CD8-positive, alpha-beta memory T cell (primary cell): ENCODE measurements around the gene CDCA7L. TPM values are rescaled to one million over a fixed set of nuclear protein-coding genes. Genes with fewer than 3 reads are reported as not detected.

Source experiments
- CTCF ChIA-PET: fragments of 350-600 bp; sonication (Branson Sonifier 250); formaldehyde crosslinking; loops from one replicate; lab custom pipeline; 2021; ENCODE audit warnings: antibody characterized with exemption; lab: Charles Lee
- POLR2A ChIA-PET: fragments of 350-600 bp; sonication (Branson Sonifier 250); formaldehyde crosslinking; loops from one replicate; lab custom pipeline; 2021; ENCODE audit warnings: antibody characterized with exemption; lab: Charles Lee
- DNase-seq, 5 donors: peaks; one replicate each; pipeline versions ENCODE4 v3.0.0 to v3.0.0-alpha.2; 2020 to 2022; ENCODE audit warnings: mixed read lengths in 1 of 5
- H3K27ac ChIP-seq: one replicate; pipeline ENCODE4 v1.7.0; 2013; ENCODE audit warnings: low read depth, mild to moderate bottlenecking, low read length, moderate library complexity
- H3K27me3 ChIP-seq: 2 replicates; pipeline ENCODE4 v1.7.0; 2013; ENCODE audit warnings: low read length, mild to moderate bottlenecking; ENCODE audit not compliant: insufficient read depth, poor library complexity, severe bottlenecking
- H3K36me3 ChIP-seq: 2 replicates; pipeline ENCODE4 v1.7.0; 2013; ENCODE audit warnings: mild to moderate bottlenecking, low read length, moderate library complexity; ENCODE audit not compliant: insufficient read depth
- H3K4me1 ChIP-seq: 2 replicates; pipeline ENCODE4 v1.7.0; 2013; ENCODE audit warnings: mild to moderate bottlenecking, low read length, moderate library complexity; ENCODE audit not compliant: insufficient read depth
- H3K4me3 ChIP-seq: 2 replicates; pipeline ENCODE4 v1.7.0; 2013; ENCODE audit warnings: mild to moderate bottlenecking, low read length
- H3K9me3 ChIP-seq: 2 replicates; pipeline ENCODE4 v1.7.0; 2013; ENCODE audit warnings: mild to moderate bottlenecking, low read length
- H3K27ac Mint-ChIP-seq, 8 donors: one replicate each; pipeline ENCODE4 v1.8.0; 2020 to 2021; ENCODE audit warnings: mixed read lengths in 8 of 8, mild to moderate bottlenecking in 6 of 8, inconsistent platforms in 3 of 8, moderate library complexity in 3 of 8
- H3K27me3 Mint-ChIP-seq, 2 donors: one replicate each; pipeline ENCODE4 v1.8.0; 2020 to 2021; ENCODE audit warnings: mixed read lengths in 2 of 2, mild to moderate bottlenecking in 1 of 2, moderate library complexity in 1 of 2
- H3K36me3 Mint-ChIP-seq, 3 donors: one replicate each; pipeline ENCODE4 v1.8.0; 2020 to 2021; ENCODE audit warnings: mixed read lengths in 3 of 3, inconsistent platforms in 1 of 3, mild to moderate bottlenecking in 1 of 3
- H3K4me1 Mint-ChIP-seq, 3 donors: one replicate each; pipeline ENCODE4 v1.8.0; 2020 to 2021; ENCODE audit warnings: mixed read lengths in 3 of 3, inconsistent platforms in 1 of 3, mild to moderate bottlenecking in 1 of 3
- H3K4me3 Mint-ChIP-seq, 7 donors: one replicate each; pipeline ENCODE4 v1.8.0; 2020 to 2021; ENCODE audit warnings: mixed read lengths in 7 of 7, mild to moderate bottlenecking in 6 of 7, moderate library complexity in 4 of 7, inconsistent platforms in 2 of 7
- H3K9me3 Mint-ChIP-seq, 5 donors: one replicate each; pipeline ENCODE4 v1.8.0; 2020 to 2022; ENCODE audit warnings: mixed read lengths in 5 of 5, mild to moderate bottlenecking in 3 of 5, moderate library complexity in 2 of 5, inconsistent platforms in 1 of 5
- polyA plus RNA-seq: library from polyadenylated mRNA; unstranded; fragments of 300-500 nt; fragmentation: Illumina TruSeq; gene quantifications from one replicate; pipeline ENCODE4 v1.2.3, GENCODE V29; 2021
- total RNA-seq, 2 experiments: library from RNA; stranded (reverse); gene quantifications; one replicate each; pipeline ENCODE4 v1.2.3, GENCODE V29; 2021

The CDCA7L gene
- total and polyA plus RNA-seq, 3 experiments from 2014 or later: 6.5 to 75.9 (median 75.5) TPM

DNA sequence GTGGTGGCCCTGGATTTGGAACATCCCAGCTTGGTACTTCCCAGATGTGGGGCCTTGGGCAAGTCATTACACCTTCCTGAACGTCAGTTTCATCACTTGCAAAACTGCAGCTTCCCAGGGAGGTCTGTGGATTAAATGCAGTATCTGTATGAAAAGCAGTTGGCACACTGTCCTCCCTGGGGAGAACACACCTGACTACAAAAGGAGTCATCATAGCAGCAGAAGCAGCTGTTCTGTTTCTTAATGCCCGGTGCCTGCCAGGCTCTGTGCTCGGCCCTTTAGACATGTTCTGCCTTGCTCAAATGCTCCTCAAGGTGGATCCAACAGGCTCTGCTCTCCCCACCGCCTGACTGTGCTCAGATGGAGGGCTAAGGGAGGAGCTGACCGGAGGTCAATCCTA lies 31.0 kb downstream of the CDCA7L start:
- Histone ChIP-seq H3K27me3 (no peaks in the 10 kb centered on the region), H3K27ac (no peak overlapping the region), H3K36me3 (no peaks in the 10 kb centered on the region), H3K9me3 (no peaks in the 10 kb centered on the region), H3K4me3 (no peak overlapping the region), H3K4me1 (no peaks in the 10 kb centered on the region)
- Mint-ChIP-seq H3K9me3 (no peaks in the 10 kb centered on the region), H3K4me1 (no peaks in the 10 kb centered on the region), H3K27me3 (peaks cover 0 to 2% of the 10 kb centered on the region in 2 donors), H3K4me3 (no peak overlapping the region), H3K27ac (no peak overlapping the region), H3K36me3 (peaks cover 0 to 8% (median 7%) of the 10 kb centered on the region in 3 donors)
- no peak for DNase-seq
- ChIA-PET CTCF (no interaction called here), POLR2A (no interaction called here)

DNA sequence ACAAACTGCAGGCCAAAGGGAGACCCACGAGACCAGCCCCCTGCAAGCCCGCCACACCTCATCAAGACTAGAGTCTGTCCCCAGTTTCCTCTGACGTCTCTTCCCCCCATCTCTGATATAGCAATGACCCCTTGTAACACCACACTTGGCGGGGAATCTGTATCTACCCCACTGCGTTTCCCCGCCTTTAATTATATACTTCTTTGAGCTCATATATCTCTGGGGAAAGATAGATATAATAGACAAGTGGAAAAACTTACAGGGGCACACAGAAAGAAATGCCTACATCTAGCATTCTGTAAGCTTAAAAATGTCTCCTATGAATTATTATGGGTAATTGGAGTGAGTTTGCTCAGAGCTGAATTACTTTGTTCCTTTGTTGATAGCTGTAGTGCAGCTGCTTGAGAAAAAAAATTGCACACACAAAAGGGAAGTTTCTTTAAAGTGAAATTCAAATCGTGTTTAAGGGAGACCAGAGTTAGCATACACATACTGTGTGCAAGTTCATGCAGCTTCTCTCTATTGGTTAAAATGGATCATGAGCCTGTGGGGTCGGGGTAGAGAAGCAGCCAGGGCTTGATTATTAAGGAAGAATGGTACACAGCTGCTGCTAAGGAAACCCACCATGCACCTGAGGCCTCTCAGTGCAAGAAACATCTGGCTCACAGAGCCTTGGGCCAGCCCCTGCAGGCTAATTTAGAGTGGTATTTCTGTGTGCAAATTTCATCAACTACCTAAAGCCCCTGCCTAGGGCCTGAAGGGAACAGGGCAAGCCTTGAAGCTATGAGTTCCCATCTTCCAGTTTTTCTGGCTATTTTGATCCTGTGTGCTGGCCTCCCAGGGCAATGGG lies 32.5 kb downstream of the CDCA7L start:
- H3K9me3 Mint-ChIP-seq: no peaks in the 10 kb centered on the region
- Histone ChIP-seq H3K4me3 (no peak overlapping the region), H3K27ac (no peak overlapping the region), H3K27me3 (no peaks in the 10 kb centered on the region), H3K9me3 (no peaks in the 10 kb centered on the region), H3K36me3 (no peaks in the 10 kb centered on the region), H3K4me1 (no peaks in the 10 kb centered on the region)
- ChIA-PET POLR2A (no interaction called here), CTCF (no interaction called here)
- H3K4me1 Mint-ChIP-seq: no peaks in the 10 kb centered on the region
- H3K27me3 Mint-ChIP-seq: no peaks in the 10 kb centered on the region
- peaks cover 0 to 10% (median 7%) of the 10 kb centered on the region in 3 donors for H3K36me3 Mint-ChIP-seq
- DNase-seq: no peak
- H3K27ac Mint-ChIP-seq: no peak overlapping the region
- no peak overlapping the region for H3K4me3 Mint-ChIP-seq

DNA sequence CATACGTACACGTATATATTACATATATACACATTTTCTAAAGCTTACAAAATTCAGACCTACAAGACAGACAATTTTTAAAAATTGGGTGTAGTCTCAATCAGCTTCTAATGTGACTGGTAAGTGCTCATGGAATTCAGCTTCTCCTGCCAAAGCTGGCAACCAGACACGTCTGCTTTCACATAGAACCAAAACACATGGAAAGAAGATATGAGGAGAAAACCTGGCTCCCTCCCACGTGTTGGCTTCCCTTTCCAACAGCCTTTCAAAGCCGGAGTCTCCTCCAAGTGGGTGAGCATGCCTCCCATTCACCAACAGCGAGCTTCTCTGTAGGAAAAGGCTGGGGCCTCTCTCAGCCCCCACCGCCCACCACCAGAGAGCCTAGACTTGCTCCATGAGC lies 33.4 kb downstream of the CDCA7L start:
- H3K36me3 Mint-ChIP-seq: peaks cover 0 to 11% (median 9%) of the 10 kb centered on the region in 3 donors
- H3K9me3 Mint-ChIP-seq: no peaks in the 10 kb centered on the region
- H3K27me3 Mint-ChIP-seq: no peaks in the 10 kb centered on the region
- no peak overlapping the region for H3K4me3 ChIP-seq
- H3K4me1 Mint-ChIP-seq: no peaks in the 10 kb centered on the region
- H3K4me3 Mint-ChIP-seq: no peak overlapping the region
- no peaks in the 10 kb centered on the region for H3K4me1 ChIP-seq
- H3K9me3 ChIP-seq: no peaks in the 10 kb centered on the region
- H3K27ac Mint-ChIP-seq: no peak overlapping the region
- CTCF ChIA-PET: no interaction called here
- POLR2A ChIA-PET: no interaction called here
- H3K27ac ChIP-seq: no peak overlapping the region
- no peaks in the 10 kb centered on the region for H3K27me3 ChIP-seq
- no peak for DNase-seq
- H3K36me3 ChIP-seq: no peaks in the 10 kb centered on the region

DNA sequence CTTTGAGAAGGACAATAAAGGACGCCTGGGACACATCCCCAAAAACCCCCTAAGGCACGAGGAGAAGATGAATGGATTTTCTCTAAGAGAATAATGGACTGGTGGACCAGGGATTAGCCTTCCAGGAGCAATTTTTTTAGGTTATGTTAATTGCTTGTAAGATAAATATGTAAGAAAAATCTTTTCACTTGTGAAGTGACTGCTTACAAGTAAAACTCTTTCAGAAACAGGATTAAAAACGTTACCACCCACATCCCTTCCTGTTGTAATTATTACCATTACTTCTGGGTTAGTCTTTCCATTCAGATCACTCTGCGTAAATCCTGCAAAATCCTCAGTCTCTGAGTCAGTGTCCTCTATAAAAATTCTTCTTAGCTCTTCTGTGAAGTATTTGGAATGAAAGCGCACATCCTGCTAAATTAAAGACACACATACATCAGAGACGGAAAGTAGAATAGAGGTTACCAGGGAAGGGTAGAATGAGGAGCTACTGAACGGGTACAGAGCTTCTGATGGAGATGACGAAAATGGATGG lies 34.3 kb downstream of the CDCA7L start:
- H3K4me3 Mint-ChIP-seq: no peak overlapping the region
- no peaks in the 10 kb centered on the region for H3K27me3 Mint-ChIP-seq
- no peaks in the 10 kb centered on the region for H3K4me1 Mint-ChIP-seq
- ChIA-PET CTCF (no interaction called here), POLR2A (no interaction called here)
- H3K27me3 ChIP-seq: no peaks in the 10 kb centered on the region
- H3K9me3 Mint-ChIP-seq: no peaks in the 10 kb centered on the region
- H3K4me3 ChIP-seq: no peak overlapping the region
- H3K36me3 ChIP-seq: no peaks in the 10 kb centered on the region
- no peak for DNase-seq
- H3K36me3 Mint-ChIP-seq: peaks cover 0 to 11% (median 11%) of the 10 kb centered on the region in 3 donors
- H3K9me3 ChIP-seq: no peaks in the 10 kb centered on the region
- no peaks in the 10 kb centered on the region for H3K4me1 ChIP-seq
- H3K27ac ChIP-seq: no peak overlapping the region
- no peak overlapping the region for H3K27ac Mint-ChIP-seq

DNA sequence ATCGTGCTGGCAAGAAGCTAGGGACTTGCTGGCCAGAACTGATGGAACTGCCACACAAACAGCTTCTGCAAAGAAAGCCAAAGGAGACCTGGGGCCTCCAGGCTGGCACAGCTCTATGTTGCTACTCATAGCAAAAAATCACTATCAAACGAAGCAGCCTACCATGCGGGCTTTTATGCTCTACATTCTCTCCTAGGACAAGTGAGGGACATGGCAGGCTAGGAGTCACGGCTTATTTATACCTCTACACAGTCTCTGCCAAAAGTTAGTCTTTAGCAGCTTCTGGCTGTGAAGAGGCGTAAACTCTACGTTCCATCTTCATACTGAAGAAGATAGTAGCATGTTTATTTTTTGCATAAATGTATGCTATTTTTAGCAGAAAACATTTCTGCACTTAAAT lies 35.4 kb downstream of the CDCA7L start:
- H3K27me3 Mint-ChIP-seq: no peaks in the 10 kb centered on the region
- Histone ChIP-seq H3K36me3 (peaks cover 4% of the 10 kb centered on the region), H3K9me3 (no peaks in the 10 kb centered on the region), H3K4me3 (no peak overlapping the region), H3K4me1 (no peaks in the 10 kb centered on the region), H3K27ac (no peak overlapping the region), H3K27me3 (no peaks in the 10 kb centered on the region)
- H3K36me3 Mint-ChIP-seq: peaks cover 0 to 12% (median 11%) of the 10 kb centered on the region in 3 donors
- H3K9me3 Mint-ChIP-seq: no peaks in the 10 kb centered on the region
- ChIA-PET CTCF (no interaction called here), POLR2A (no interaction called here)
- H3K27ac Mint-ChIP-seq: no peak overlapping the region
- DNase-seq: no peak
- no peak overlapping the region for H3K4me3 Mint-ChIP-seq
- no peaks in the 10 kb centered on the region for H3K4me1 Mint-ChIP-seq

DNA sequence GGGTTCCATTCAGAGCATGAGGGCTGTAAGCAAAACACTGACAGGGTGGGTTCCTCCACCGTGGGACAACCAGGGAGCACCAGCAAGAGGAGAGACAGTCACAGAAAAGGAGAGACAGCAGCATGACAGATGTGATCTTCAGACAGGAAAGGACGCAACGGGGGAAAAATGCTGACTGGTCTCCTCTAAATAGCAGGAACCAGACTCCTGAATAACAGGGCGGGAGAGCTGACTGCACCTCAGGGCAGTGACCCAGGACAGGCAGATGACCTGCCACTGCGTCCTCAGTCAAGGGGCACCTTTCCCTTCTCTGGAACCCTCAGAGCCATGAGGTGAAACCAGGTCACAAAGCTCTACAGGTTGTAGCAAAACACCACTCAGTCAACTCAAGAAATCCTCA lies 37.0 kb downstream of the CDCA7L start:
- Histone ChIP-seq H3K4me3 (no peak overlapping the region), H3K27ac (no peak overlapping the region), H3K4me1 (no peaks in the 10 kb centered on the region), H3K36me3 (peaks cover 4% of the 10 kb centered on the region), H3K9me3 (no peaks in the 10 kb centered on the region), H3K27me3 (no peaks in the 10 kb centered on the region)
- Mint-ChIP-seq H3K4me3 (no peak overlapping the region), H3K36me3 (peaks cover 0 to 8% (median 3%) of the 10 kb centered on the region in 3 donors), H3K9me3 (no peaks in the 10 kb centered on the region), H3K4me1 (no peaks in the 10 kb centered on the region), H3K27ac (no peak overlapping the region), H3K27me3 (peaks cover 0 to 3% of the 10 kb centered on the region in 2 donors)
- POLR2A ChIA-PET: no interaction called here
- CTCF ChIA-PET: no interaction called here
- no peak for DNase-seq

DNA sequence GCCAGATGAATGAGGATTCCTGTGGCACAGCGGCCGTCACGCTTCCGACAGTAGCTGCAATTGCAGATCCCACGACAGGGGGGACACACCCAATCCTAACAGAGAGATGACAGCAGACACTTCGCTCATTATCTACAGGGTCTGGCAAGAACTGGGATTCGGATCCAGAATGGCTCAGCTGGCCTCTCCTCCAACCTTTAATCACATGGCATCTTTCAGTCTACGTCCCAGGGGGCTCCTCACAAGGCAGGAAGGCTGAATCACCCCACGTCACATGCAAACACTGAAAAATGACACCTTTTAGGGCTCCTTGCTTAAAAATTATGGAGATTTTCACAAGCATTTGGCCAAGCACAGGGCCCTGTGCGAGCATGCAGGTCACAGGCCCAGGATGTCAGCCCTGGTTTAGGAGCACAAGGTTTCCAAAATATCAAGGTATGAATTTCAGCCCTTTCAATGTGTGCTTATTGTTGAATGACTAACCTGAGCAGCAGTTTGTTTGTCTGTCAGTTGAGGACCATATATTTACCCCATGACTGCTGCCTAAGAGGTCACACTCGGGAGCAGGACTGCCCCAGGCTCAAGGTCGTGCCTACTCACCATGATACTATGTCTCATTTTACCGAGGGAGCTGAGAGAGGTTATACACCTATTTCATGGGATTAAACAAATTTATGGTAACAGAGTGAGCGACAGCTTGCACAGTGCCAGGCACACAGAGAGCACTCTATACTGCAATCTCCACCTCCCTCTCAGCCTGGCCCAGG lies 42.5 kb downstream of the CDCA7L start:
- peaks cover 0 to 3% of the 10 kb centered on the region in 2 donors for H3K27me3 Mint-ChIP-seq
- peaks cover 10 to 12% (median 12%) of the 10 kb centered on the region in 3 donors for H3K4me1 Mint-ChIP-seq
- no peak overlapping the region for H3K27ac ChIP-seq
- CTCF ChIA-PET: no interaction called here
- no peak overlapping the region for H3K27ac Mint-ChIP-seq
- peaks cover under 1 to 8% (median 2%) of the 10 kb centered on the region in 3 donors for H3K36me3 Mint-ChIP-seq
- POLR2A ChIA-PET: no interaction called here
- H3K36me3 ChIP-seq: peaks cover 4% of the 10 kb centered on the region
- DNase-seq: no peak
- no peak overlapping the region for H3K4me3 ChIP-seq
- no peaks in the 10 kb centered on the region for H3K27me3 ChIP-seq
- no peaks in the 10 kb centered on the region for H3K9me3 Mint-ChIP-seq
- no peak overlapping the region for H3K4me3 Mint-ChIP-seq
- H3K4me1 ChIP-seq: peaks cover 9% of the 10 kb centered on the region
- H3K9me3 ChIP-seq: no peaks in the 10 kb centered on the region

DNA sequence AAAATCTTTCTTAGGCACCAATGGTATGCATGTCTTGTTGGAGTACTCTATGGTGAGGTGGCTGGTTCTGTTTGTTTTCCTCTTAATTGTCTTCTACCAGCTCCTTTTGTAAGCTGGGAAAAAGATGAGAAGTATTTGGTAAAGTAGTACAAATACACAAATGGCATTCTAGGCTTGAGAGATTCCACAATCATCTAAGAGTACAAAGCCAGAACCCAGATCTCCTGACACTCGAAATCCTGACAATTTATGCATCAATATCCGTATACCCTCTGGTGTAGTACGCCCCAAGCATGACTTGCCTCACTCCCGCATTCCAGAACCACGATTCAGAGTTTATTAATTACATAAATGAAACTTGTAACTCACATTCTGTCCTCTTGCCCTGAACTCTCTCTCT lies 43.5 kb downstream of the CDCA7L start:
- Mint-ChIP-seq H3K4me1 (peaks cover 16 to 19% (median 18%) of the 10 kb centered on the region in 3 donors), H3K27me3 (peaks cover 0 to 3% of the 10 kb centered on the region in 2 donors), H3K27ac (no peak overlapping the region), H3K36me3 (peaks cover 0 to 6% (median 6%) of the 10 kb centered on the region in 3 donors), H3K9me3 (peaks cover 0 to 4% (median 0%) of the 10 kb centered on the region in 5 donors), H3K4me3 (no peak overlapping the region)
- POLR2A ChIA-PET: no interaction called here
- Histone ChIP-seq H3K4me1 (peaks cover 19% of the 10 kb centered on the region), H3K27me3 (no peaks in the 10 kb centered on the region), H3K4me3 (no peak overlapping the region), H3K9me3 (no peaks in the 10 kb centered on the region), H3K27ac (no peak overlapping the region), H3K36me3 (peaks cover 4% of the 10 kb centered on the region)
- CTCF ChIA-PET: no interaction called here
- no peak for DNase-seq
